GM12878 (cell line): Measurements from ENCODE around the gene OSGIN1. TPM values are rescaled to one million over a fixed set of nuclear protein-coding genes. Genes with fewer than 3 reads are reported as not detected.

ENCODE experiments used
- ATAC-seq: fragments of 200-7000 bp; cut with Tn5 transposase; 3 replicates; pipeline ENCODE4 v1.9.1; 2020; ENCODE audit warnings: mild to moderate bottlenecking, moderate library complexity
- BruUV-seq: library from RNA; stranded (reverse); fragments of 400-500 nt; replicated peaks from 2 replicates; lab custom pipeline; 2021; lab: Mats Ljungman, UMichigan
- CTCF ChIA-PET: fragments of 300-600 bp; sonication (Branson Sonifier 250); formaldehyde crosslinking; extraction: SDS; loops from one replicate; lab custom pipeline; 2021; ENCODE audit warnings: inconsistent platforms; lab: Yijun Ruan, JAX
- POLR2A ChIA-PET: fragments of 350-600 bp; formaldehyde crosslinking; extraction: SDS; loops from one replicate; lab custom pipeline; 2021; ENCODE audit warnings: inconsistent platforms; lab: Charles Lee
- RAD21 ChIA-PET: fragments of 300-600 bp; sonication (Branson Sonifier 250); formaldehyde crosslinking; loops from one replicate; lab custom pipeline; 2023; ENCODE audit warnings: antibody characterized with exemption; ENCODE audit not compliant: unreplicated experiment; lab: Charles Lee
- SMC1A ChIA-PET: fragments of 300-600 bp; sonication (Branson Sonifier 250); formaldehyde crosslinking; loops from one replicate; lab custom pipeline; 2023; ENCODE audit not compliant: unreplicated experiment, uncharacterized antibody; lab: Charles Lee
- DNase-seq: peaks from one replicate; pipeline ENCODE4 v3.0.0-alpha.2; 2011; ENCODE audit warnings: low read depth, low spot score
- FAIRE-seq: peaks from 3 replicates; lab custom pipeline; 2011; peaks lifted over from hg19 to GRCh38; lab: Jason Lieb, UNC
- H2AFZ ChIP-seq: 2 replicates; pipeline ENCODE4 v1.6.0; 2011; ENCODE audit warnings: low read depth, low read length, control low read depth; ENCODE audit not compliant: control insufficient read depth
- H3K27ac ChIP-seq: 2 replicates; pipeline ENCODE4 v1.5.1; 2011; ENCODE audit warnings: control low read depth; ENCODE audit not compliant: control insufficient read depth, insufficient read depth
- H3K27me3 ChIP-seq, 2 experiments: replicated peaks in 1 of 2; 2 replicates each; pipeline versions ENCODE4 v1.6.0 to v1.6.1; 2011; ENCODE audit warnings: low read length in 1 of 2; ENCODE audit not compliant: control insufficient read depth in 2 of 2, insufficient read depth in 2 of 2
- H3K36me3 ChIP-seq, 2 experiments: 2 replicates each; pipeline ENCODE4 v1.5.1; 2011; ENCODE audit warnings: low read length in 1 of 2; ENCODE audit not compliant: control insufficient read depth in 2 of 2, insufficient read depth in 2 of 2
- H3K4me1 ChIP-seq: 2 replicates; pipeline ENCODE4 v1.6.1; 2011; ENCODE audit warnings: mild to moderate bottlenecking, low read length, moderate library complexity, mixed read lengths; ENCODE audit not compliant: control insufficient read depth, insufficient read depth
- H3K4me2 ChIP-seq: 2 replicates; pipeline ENCODE4 v1.6.0; 2011; ENCODE audit warnings: control low read depth; ENCODE audit not compliant: control insufficient read depth, insufficient read depth
- H3K4me3 ChIP-seq: fragments of 200-600 bp; sonication (generic); 2 replicates; pipeline ENCODE4 v1.5.1; 2016
- H3K79me2 ChIP-seq: 2 replicates; pipeline ENCODE4 v1.6.0; 2011; ENCODE audit warnings: low read length; ENCODE audit not compliant: control insufficient read depth, insufficient read depth
- H3K9ac ChIP-seq: 2 replicates; pipeline ENCODE4 v1.8.0; 2011; ENCODE audit warnings: low read length, control low read depth, mixed read lengths; ENCODE audit not compliant: control insufficient read depth, insufficient read depth
- H3K9me3 ChIP-seq: replicated peaks from 3 replicates; pipeline ENCODE4 v1.5.1; 2011; ENCODE audit warnings: mild to moderate bottlenecking, low read length; ENCODE audit not compliant: control insufficient read depth, insufficient read depth
- H4K20me1 ChIP-seq: 2 replicates; pipeline ENCODE4 v1.6.0; 2011; ENCODE audit not compliant: control insufficient read depth, insufficient read depth
- CHD2 ChIP-seq: IDR thresholded peaks from 2 replicates; pipeline ENCODE4 v1.6.1; 2011; ENCODE audit warnings: low read depth, low read length, improper control_type of control experiment, borderline replicate concordance
- EGR1 ChIP-seq, 2 experiments: IDR thresholded peaks; 1 replicate in 1 of 2; 2 replicates in 1 of 2; pipeline ENCODE4 v1.6.1; 2011 to 2012; ENCODE audit warnings: low read depth in 2 of 2, low read length in 2 of 2, borderline replicate concordance in 1 of 2, mild to moderate bottlenecking in 1 of 2, moderate library complexity in 1 of 2
- WGBS: methylation state at CpG from one replicate; pipeline ENCODE4 v1.1.6; 2016; ENCODE audit warnings: low lambda C conversion rate; ENCODE audit not compliant: insufficient replicate concordance, insufficient coverage; ENCODE audit errors: missing lambda C conversion rate; 5-methylcytosine and 5-hydroxymethylcytosine counted together
- in situ Hi-C: fragments of 300-500 bp; cut with MboI; formaldehyde crosslinking; loops from 9 replicates; pipeline ENCODE4 v1.14.3; 2018; ENCODE audit warnings: mixed read lengths
- intact Hi-C: fragments of 100-400 bp; cut with micrococcal nuclease; formaldehyde crosslinking; loops from one replicate; pipeline ENCODE4 v1.14.2; 2022; ENCODE audit not compliant: unreplicated experiment
- polyA plus RNA-seq, 11 experiments: library from polyadenylated mRNA; depleted of rRNA in 4 of 11; unstranded in 6 of 11; stranded (reverse) in 5 of 11; fragments of >200 nt; fragmentation: Nextera tagmentation in 4 of 11; fragmentation: Illumina TruSeq in 1 of 11; extraction: Ambion mirVana in 4 of 11; extraction: Trizol in 1 of 11; gene quantifications; 1 replicate in 1 of 11; 2 replicates in 10 of 11; pipeline versions ENCODE4 v1.2.1 to v1.2.3, GENCODE V29; 2011 to 2016; ENCODE audit warnings: inconsistent platforms in 2 of 11, missing spikeins in 2 of 11, low read depth in 1 of 11
- total RNA-seq, 4 experiments: library from RNA; depleted of rRNA in 3 of 4; stranded (reverse); fragments of >200 nt in 3 of 4; fragmentation: Illumina TruSeq in 1 of 4; extraction: Trizol in 1 of 4; gene quantifications; 2 replicates each; pipeline versions ENCODE4 v1.2.1 to v1.2.3, GENCODE V29; 2013 to 2021
- TF ChIP-seq, protein P1 (sequence below): fragments of 450-650 bp; conservative IDR thresholded peaks from 2 replicates; pipeline ENCODE4 v1.6.1; 2017; ENCODE audit warnings: mild to moderate bottlenecking, moderate library complexity

OSGIN1 gene
- total and polyA plus RNA-seq, 10 of the 15 experiments (the other 5 are each of a cell fraction or from before 2014, with no cell fraction given) = 0.06 to 0.18 (median 0.13) TPM; not detected in 5

DNA sequence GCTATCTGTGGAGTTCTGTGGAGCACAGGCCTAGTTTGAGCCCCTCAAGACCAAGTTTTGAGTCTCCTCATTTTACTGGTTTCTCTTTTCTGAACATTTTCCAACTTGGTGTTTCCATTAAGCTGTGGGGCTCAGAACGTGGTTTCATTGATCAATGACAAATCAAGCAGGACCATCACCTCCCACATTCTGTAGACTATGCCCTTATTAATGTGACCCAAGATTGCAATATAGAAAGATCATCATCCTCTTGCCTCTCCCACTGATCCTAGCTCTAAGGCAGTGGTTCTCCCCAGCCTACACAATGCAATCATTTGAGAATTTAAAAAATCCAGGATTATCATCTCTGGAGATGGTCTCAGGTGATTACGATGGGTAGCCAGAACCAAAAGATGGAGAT is 15.8 kb upstream of the OSGIN1 start:
- Histone ChIP-seq H3K27ac (no peak overlapping the region), H3K4me1 (no peaks in the 10 kb centered on the region)
- CTCF ChIA-PET = no interaction called here

More for the DNA sequence above, 15.8 kb upstream of the OSGIN1 start:
- DNase-seq = no peak
- TF ChIP-seq, protein P1, sequence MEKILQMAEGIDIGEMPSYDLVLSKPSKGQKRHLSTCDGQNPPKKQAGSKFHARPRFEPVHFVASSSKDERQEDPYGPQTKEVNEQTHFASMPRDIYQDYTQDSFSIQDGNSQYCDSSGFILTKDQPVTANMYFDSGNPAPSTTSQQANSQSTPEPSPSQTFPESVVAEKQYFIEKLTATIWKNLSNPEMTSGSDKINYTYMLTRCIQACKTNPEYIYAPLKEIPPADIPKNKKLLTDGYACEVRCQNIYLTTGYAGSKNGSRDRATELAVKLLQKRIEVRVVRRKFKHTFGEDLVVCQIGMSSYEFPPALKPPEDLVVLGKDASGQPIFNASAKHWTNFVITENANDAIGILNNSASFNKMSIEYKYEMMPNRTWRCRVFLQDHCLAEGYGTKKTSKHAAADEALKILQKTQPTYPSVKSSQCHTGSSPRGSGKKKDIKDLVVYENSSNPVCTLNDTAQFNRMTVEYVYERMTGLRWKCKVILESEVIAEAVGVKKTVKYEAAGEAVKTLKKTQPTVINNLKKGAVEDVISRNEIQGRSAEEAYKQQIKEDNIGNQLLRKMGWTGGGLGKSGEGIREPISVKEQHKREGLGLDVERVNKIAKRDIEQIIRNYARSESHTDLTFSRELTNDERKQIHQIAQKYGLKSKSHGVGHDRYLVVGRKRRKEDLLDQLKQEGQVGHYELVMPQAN = no peak
- no peak for TF ChIP-seq CHD2
- no peak for TF ChIP-seq EGR1 (IDR thresholded peaks at IDR 0.05; ENCODE audit: borderline replicate concordance in 1 of 2, low read depth in 2 of 2, low read length in 2 of 2)
- TF ChIP-seq, all 136 proteins: peak for 0
- no peak overlapping the region for H3K4me3 ChIP-seq
- no peaks in the 10 kb centered on the region for H3K9me3 ChIP-seq
- WGBS = 23% methylated on average over 2 of the region's 2 CpGs
- H3K4me2 ChIP-seq = no peak overlapping the region
- H2AFZ ChIP-seq = no peak overlapping the region
- BruUV-seq = no TSS peak
- RAD21 ChIA-PET = no interaction called here
- H3K27me3 ChIP-seq = no peaks in the 10 kb centered on the region
- H3K36me3 ChIP-seq = no peaks in the 10 kb centered on the region
- FAIRE-seq (no peak), ATAC-seq (no peak)
- SMC1A ChIA-PET = no interaction called here
- POLR2A ChIA-PET = interaction anchor here (0.6 kb wide), 1 partner anchor 170 kb away, joined by 4 read pairs; no protein-coding TSS in a partner anchor
- no peaks in the 10 kb centered on the region for H3K79me2 ChIP-seq
- intact Hi-C loops = no loop called here
- H4K20me1 ChIP-seq = no peaks in the 10 kb centered on the region
- in situ Hi-C loops = no loop called here
- no peak overlapping the region for H3K9ac ChIP-seq
